T-helper 2 cell treated with Interferon-gamma antibody and Interleukin-4, amounts not matched to agents 100 ng/mL and 5 ng/mL, for 36 hours (primary cell): ENCODE results near the gene ISL2. TPM values are rescaled to one million over a fixed set of nuclear protein-coding genes. Genes with fewer than 3 reads are reported as not detected.
"Not testable (repeated sequence)": the region's sequence is repeated elsewhere in the genome, so short reads cannot be mapped to it uniquely, and the experiment has no call there.

Source experiments
- intact Hi-C: fragments of 100-400 bp; cut with micrococcal nuclease; formaldehyde crosslinking; loops from one replicate; pipeline ENCODE4 v1.15.1; 2023
- total RNA-seq: library from RNA; stranded (reverse); gene quantifications from 2 replicates; pipeline ENCODE4 v1.2.3, GENCODE V29; 2022

ISL2 gene
- total RNA-seq = 0.59 and 1.1 TPM in 2 replicates

- intact Hi-C loops = loop anchor here (2.0 to 10.0 kb wide), 3 partner anchors 26 to 492 kb away; partner anchors contain the start of genes ETFA and UBE2Q2
These were observed at the start of gene ISL2 for GRCh38 chr15:76336254-76337058. TSS of gene ISL2 (plus strand) at chr15:76336773. CDS start at chr15:76336884, 111 bp downstream.

- intact Hi-C loops = no loop called here
These were observed 47.0 kb upstream of the ISL2 start for GRCh38 chr15:76289582-76289981.

- intact Hi-C loops = no loop called here
These were observed 43.2 kb upstream of the ISL2 start for GRCh38 chr15:76293361-76293760.

- intact Hi-C loops = not testable (repeated sequence)
These were observed 42.1 kb upstream of the ISL2 start for GRCh38 chr15:76294463-76294862.

GRCh38 chr15:76296849-76297248, 39.7 kb upstream of the ISL2 start:
- intact Hi-C loops = no loop called here

GRCh38 chr15:76297951-76298350, 38.6 kb upstream of the ISL2 start:
- intact Hi-C loops = not testable (repeated sequence)

GRCh38 chr15:76298986-76299385, 37.6 kb upstream of the ISL2 start:
- intact Hi-C loops = no loop called here

GRCh38 chr15:76299786-76300185, 36.8 kb upstream of the ISL2 start:
- intact Hi-C loops = no loop called here

- intact Hi-C loops = no loop called here
These were observed 32.7 kb upstream of the ISL2 start for GRCh38 chr15:76303909-76304308.

GRCh38 chr15:76309601-76310330, 26.8 kb upstream of the ISL2 start:
- intact Hi-C loops = loop anchor here (2.0 kb wide), 2 partner anchors 23 to 27 kb away; partner anchors contain the start of gene ISL2

- intact Hi-C loops = loop anchor here (2.0 kb wide), 2 partner anchors 24 to 26 kb away; partner anchors contain the start of gene ISL2
These were observed 26.0 kb upstream of the ISL2 start for GRCh38 chr15:76310475-76311099.

- intact Hi-C loops = loop anchor here (2.0 kb wide), 2 partner anchors 25 kb away; partner anchors contain the start of gene ISL2
These were observed 25.2 kb upstream of the ISL2 start, which contains the start of gene ETFA for GRCh38 chr15:76311100-76311953. TSS of gene ETFA (minus strand) at chr15:76311469. CDS start at chr15:76311388, 81 bp downstream.

- intact Hi-C loops = no loop called here
These were observed 23.9 kb upstream of the ISL2 start for GRCh38 chr15:76312540-76313174.

GRCh38 chr15:76313175-76313567, 23.4 kb upstream of the ISL2 start:
- intact Hi-C loops = not testable (repeated sequence)

- intact Hi-C loops = no loop called here
These were observed 22.8 kb upstream of the ISL2 start for GRCh38 chr15:76313731-76314130.

- intact Hi-C loops = no loop called here
These were observed 16.6 kb upstream of the ISL2 start for GRCh38 chr15:76320012-76320411.

- intact Hi-C loops = no loop called here
These were observed 15.4 kb upstream of the ISL2 start for GRCh38 chr15:76321171-76321570.

- intact Hi-C loops = no loop called here
These were observed 15.0 kb upstream of the ISL2 start for GRCh38 chr15:76321602-76322001.

GRCh38 chr15:76324066-76324465, 12.5 kb upstream of the ISL2 start:
- intact Hi-C loops = no loop called here

GRCh38 chr15:76325704-76326103, 10.9 kb upstream of the ISL2 start:
- intact Hi-C loops = no loop called here
